Measurements from ENCODE around the gene OR13C3. TPM values are rescaled to one million over a fixed set of nuclear protein-coding genes. Genes with fewer than 3 reads are reported as not detected.
"Not testable (repeated sequence)": the region's sequence is repeated elsewhere in the genome, so short reads cannot be mapped to it uniquely, and the experiment has no call there.

Gene OR13C3
- total RNA-seq: not detected

DNA sequence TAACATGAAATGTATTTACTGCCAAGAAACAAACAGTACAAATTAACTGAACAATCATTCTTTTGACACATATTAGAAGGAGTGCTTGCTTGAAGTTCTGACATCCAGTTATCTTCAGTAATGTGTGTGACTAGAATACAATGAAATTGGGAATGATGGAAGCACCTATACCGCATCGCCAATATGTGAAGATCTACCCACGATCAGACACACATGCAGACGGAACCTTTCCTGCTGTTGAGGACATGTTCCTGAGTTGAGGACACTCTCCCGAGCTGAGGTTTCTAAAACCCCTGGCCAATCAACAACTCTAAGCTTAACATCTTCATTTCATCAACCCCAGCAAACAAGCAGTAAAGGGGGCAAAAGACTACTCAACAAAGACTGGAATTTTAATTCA lies at the start of gene OR13C3:
Gene OR13C3 (minus strand): TSS at position 101 of the 400 bp plus-strand sequence. CDS start 133 bp downstream, outside the sequence.
- no peak for DNase-seq

DNA sequence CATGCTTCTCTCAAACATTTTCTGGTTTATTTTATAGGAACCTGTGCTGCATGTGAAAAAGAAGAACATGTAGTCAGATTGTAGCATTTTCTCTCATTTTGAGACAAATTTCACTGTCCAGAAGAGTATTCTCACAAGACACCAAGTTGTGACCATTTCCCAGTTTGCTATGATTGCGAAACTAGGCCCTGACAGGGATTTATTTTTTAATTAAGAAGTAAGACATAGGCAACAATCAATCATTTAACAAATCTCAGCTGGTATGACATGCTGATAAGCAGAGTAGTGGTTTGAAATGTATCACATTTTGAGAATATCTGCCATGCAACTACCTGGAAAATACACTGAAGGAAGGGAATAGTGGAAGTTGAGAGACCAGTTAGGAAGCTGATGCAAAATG lies 43.9 kb upstream of the OR13C3 start:
- no peak for DNase-seq

DNA sequence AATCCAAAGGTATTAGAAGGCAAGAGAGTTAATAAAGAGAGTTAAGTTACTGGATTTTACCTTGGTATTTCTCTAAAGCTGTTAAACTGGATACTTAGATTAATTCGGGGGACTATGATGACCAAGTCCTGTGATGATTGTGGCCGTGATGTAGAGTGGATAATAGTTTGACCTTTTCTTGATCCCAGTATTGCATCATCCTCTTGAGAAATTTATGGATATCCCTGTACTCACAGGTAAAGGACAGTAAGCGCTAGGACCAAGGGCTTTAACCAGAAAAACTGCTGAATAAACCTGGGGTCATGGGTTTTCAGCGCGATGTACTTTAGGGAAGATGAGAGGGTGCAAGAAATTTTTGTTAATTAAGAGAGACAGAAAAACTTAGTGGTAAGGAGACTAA lies 40.6 kb upstream of the OR13C3 start:
- no peak for DNase-seq

- no peak for DNase-seq
Measured at GRCh38 chr9:104575456-104575855, 38.8 kb upstream of the OR13C3 start.

- no peak for DNase-seq
Measured at GRCh38 chr9:104572612-104573011, 36.0 kb upstream of the OR13C3 start.

DNA sequence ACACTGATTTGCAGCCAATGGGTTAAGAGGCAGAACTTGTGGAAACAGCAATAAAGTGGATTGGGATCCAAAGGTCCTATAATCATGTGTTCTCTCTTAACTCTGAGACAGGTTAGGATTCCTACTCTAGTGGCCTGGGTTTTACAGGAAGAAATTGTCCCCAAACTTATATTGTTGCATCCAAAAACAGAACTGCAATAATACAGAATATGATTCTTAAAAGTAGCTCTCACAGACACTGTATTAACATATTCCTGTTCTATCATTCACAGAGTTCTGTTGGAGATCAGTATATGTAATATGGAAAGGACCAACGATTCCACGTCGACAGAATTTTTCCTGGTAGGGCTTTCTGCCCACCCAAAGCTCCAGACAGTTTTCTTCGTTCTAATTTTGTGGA lies 32.2 kb upstream of the OR13C3 start, which contains the start of gene OR13C8:
Gene OR13C8 (plus strand): TSS at position 301 of the 400 bp plus-strand sequence. CDS start 0 bp downstream, at position 301.
- no peak for DNase-seq

GRCh38 chr9:104564358-104564757 lies 27.7 kb upstream of the OR13C3 start:
- DNase-seq: no peak

GRCh38 chr9:104556830-104557634 lies 20.4 kb upstream of the OR13C3 start:
- DNase-seq: no peak

- DNase-seq: no peak
Measured at GRCh38 chr9:104555521-104555920, 18.9 kb upstream of the OR13C3 start.

GRCh38 chr9:104553261-104553660 lies 16.6 kb upstream of the OR13C3 start:
- no peak for DNase-seq

DNA sequence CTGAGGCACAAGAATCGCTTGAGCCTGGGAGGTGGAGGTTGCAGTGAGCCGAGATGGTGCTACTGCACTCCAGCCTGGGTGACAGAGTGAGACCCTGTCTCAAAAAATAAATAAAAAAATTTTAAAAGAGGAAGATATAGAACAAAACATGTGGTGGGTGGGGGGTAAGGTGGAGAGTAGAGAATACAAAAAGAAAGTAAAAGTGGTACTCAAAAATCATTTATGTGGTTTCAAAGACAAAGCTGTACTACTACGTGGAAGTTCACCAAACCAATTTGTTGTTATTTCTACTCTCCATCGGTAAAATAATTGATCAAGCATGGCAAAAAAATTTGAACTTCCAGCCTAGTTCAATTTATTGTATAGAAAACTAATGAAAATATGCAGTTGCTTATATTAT lies 8.0 kb upstream of the OR13C3 start:
- DNase-seq: no peak

GRCh38 chr9:104539275-104539674 lies 2.6 kb upstream of the OR13C3 start:
- no peak for DNase-seq

GRCh38 chr9:104527109-104527508 lies 9.5 kb downstream of the OR13C3 start, which contains the start of gene OR13C4:
TSS of gene OR13C4 (minus strand) at chr9:104527209. CDS start at chr9:104527209, 0 bp downstream.
- DNase-seq: no peak

DNA sequence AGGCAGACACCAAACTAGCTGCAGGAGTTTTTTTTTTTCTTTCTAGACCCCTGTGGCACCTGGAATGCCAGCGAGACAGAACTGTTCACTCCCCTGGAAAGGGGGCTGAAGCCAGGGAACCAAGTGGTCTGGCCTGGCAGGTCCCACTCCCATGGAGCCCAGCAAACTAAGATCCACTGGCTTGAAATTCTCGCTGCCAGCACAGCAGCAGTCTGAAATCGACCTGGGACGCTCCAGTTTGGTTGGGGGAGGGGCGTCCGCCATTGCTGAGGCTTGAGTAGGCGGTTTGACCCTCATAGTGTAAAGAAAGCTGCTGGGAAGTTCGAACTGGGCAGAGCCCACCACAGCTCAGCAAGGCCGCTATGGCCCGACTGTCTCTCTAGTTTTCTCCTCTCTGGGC lies 16.4 kb downstream of the OR13C3 start:
- not testable (repeated sequence) for DNase-seq

DNA sequence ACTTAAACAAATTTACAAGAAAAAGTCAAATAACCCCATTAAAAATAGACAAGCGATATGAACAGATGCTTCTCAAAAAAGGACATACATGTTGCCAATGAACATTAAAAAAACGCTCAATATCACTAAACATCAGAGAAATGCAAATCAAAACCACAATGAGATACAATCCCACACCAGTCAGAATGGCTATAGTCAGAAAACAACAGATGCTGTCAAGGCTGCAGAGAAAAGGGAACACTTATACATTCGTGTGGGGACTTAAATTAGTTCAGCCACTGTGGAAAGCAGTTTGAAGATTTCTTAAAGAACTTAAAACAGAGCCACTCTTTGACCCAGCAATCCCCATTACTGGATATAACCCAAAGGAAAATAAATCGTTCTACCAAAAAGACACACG lies 21.8 kb downstream of the OR13C3 start:
- DNase-seq: no peak

- no peak for DNase-seq
Measured at GRCh38 chr9:104506565-104506964, 30.1 kb downstream of the OR13C3 start.

DNA sequence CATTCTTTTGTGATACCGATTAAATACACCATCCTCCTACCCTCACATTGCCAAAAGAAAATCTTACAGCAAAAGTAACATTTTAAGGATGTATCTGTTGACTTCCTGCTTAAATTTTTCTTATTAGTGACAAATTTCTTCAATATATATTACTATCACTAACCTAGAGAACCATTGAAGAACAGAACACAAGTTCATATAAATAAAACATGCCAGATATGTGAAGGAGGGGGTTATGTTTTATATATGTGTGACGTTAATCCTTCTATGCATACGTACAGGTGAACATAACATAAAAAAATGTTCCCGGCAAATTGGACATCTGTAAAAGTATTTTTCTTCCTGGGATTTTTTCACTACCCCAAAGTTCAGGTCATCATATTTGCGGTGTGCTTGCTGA lies 32.7 kb downstream of the OR13C3 start, which contains the start of gene OR13F1:
Gene OR13F1 (plus strand): TSS at position 301 of the 400 bp plus-strand sequence. CDS start 0 bp downstream, at position 301.
- DNase-seq: no peak

DNA sequence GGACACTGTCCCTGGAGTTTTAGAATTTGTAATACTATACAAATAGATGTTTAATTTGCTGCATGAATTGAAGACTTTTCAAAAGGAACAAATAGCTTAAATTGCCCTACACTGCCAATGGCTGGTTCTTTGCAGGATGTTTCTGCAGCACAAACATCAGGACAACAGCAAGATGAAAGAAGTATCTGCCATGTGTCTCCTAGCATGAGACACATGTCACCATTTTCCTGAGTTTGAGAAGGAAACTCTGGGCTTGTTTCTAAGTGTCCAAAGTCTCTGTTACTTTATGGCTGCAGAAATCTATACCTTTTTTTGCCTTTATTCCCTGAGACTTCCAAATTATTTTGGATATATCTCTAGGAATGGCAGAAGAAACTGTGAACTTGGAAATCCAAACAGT lies 33.2 kb downstream of the OR13C3 start:
- no peak for DNase-seq

GRCh38 chr9:104494808-104495207 lies 41.8 kb downstream of the OR13C3 start:
- DNase-seq: no peak

Other genes with a start within 250 kb of the OR13C3 start
- gene OR13F1, start 32.6 kb downstream of the OR13C3 start, total RNA-seq: not detected
- gene OR13C4, start 9.6 kb downstream of the OR13C3 start, total RNA-seq: not detected
- not detected for gene OR13C8, start 32.3 kb upstream of the OR13C3 start, total RNA-seq
- gene OR13C5, start 62.6 kb upstream of the OR13C3 start, total RNA-seq: not detected
- gene OR13C2, start 68.8 kb upstream of the OR13C3 start, total RNA-seq: not detected
- 0.62 TPM for gene OR13C9, start 81.3 kb upstream of the OR13C3 start, total RNA-seq
- not detected for gene OR13D1, start 157.7 kb upstream of the OR13C3 start, total RNA-seq
- gene NIPSNAP3A, start 210.8 kb upstream of the OR13C3 start, total RNA-seq: 110 TPM
- gene NIPSNAP3B, start 227.3 kb upstream of the OR13C3 start, total RNA-seq: 15.0 TPM